Gastrocnemius medialis (tissue), 4 donors: ENCODE results near the gene CXADR.

Experiments used
- CTCF ChIP-seq, 5 experiments: fragments of 450-650 bp in 3 of 5; fragments of 200-600 bp in 2 of 5; sonication (generic) in 2 of 5; IDR thresholded peaks in 4 of 5; conservative IDR thresholded peaks in 1 of 5; 1 replicate in 4 of 5; 2 replicates in 1 of 5; pipeline ENCODE4 v1.5.1; 2016 to 2019; ENCODE audit warnings: antibody characterized with exemption in 5 of 5, mild to moderate bottlenecking in 3 of 5, moderate library complexity in 3 of 5
- POLR2A ChIP-seq, 2 donors: fragments of 450-650 bp; IDR thresholded peaks; one replicate each; pipeline ENCODE4 v1.6.1; 2017; ENCODE audit warnings: antibody characterized with exemption in 2 of 2, mild to moderate bottlenecking in 2 of 2, moderate library complexity in 2 of 2

GRCh38 chr21:17554120-17554519, 41.3 kb downstream of the CXADR start:
- TF ChIP-seq CTCF (IDR thresholded peaks at IDR 0.05 in 4 of 5, conservative IDR thresholded peaks at IDR 0.05 in 1 of 5) (no peak), POLR2A (IDR thresholded peaks at IDR 0.05) (no peak)
